Measurements from ENCODE around the gene PAPOLB.
A peak's percentile ranks its signal among the peaks of the same experiment; 100 is the strongest.

The PAPOLB gene

GRCh38 chr7:4840079-4840501, 21.7 kb downstream of the PAPOLB start:
- no peak for DNase-seq

GRCh38 chr7:4838626-4839334, 23.1 kb downstream of the PAPOLB start:
- DNase-seq = no peak

- DNase-seq = no peak
Measured at GRCh38 chr7:4837803-4838625, 23.8 kb downstream of the PAPOLB start.

GRCh38 chr7:4837041-4837802, 24.6 kb downstream of the PAPOLB start:
- DNase-seq = no peak

- no peak for DNase-seq
Measured at GRCh38 chr7:4836206-4836661, 25.6 kb downstream of the PAPOLB start.

- no peak for DNase-seq
Measured at GRCh38 chr7:4835398-4836205, 26.2 kb downstream of the PAPOLB start.

- no peak for DNase-seq
Measured at GRCh38 chr7:4834601-4835397, 27.0 kb downstream of the PAPOLB start.

GRCh38 chr7:4833691-4834600, 27.9 kb downstream of the PAPOLB start:
- DNase-seq = no peak

GRCh38 chr7:4833176-4833575, 28.7 kb downstream of the PAPOLB start:
- no peak for DNase-seq

- DNase-seq = no peak
Measured at GRCh38 chr7:4832711-4833110, 29.1 kb downstream of the PAPOLB start.

GRCh38 chr7:4831723-4832495, 29.9 kb downstream of the PAPOLB start:
- DNase-seq = no peak

- DNase-seq = peak; percentile 54
Measured at GRCh38 chr7:4830176-4830575, 31.7 kb downstream of the PAPOLB start.

- no peak for DNase-seq
Measured at GRCh38 chr7:4828720-4829383, 33.0 kb downstream of the PAPOLB start.

GRCh38 chr7:4825081-4825480, 36.7 kb downstream of the PAPOLB start:
- DNase-seq = no peak

GRCh38 chr7:4824120-4824775, 37.6 kb downstream of the PAPOLB start:
- DNase-seq = no peak

- DNase-seq = no peak
Measured at GRCh38 chr7:4823441-4824119, 38.2 kb downstream of the PAPOLB start.

GRCh38 chr7:4822677-4823076, 39.2 kb downstream of the PAPOLB start:
- no peak for DNase-seq

GRCh38 chr7:4820967-4821471, 40.8 kb downstream of the PAPOLB start:
- no peak for DNase-seq
